GM21723 (cell line): Measurements from ENCODE around the gene TSPAN9.

Experiments used
- ATAC-seq: cut with Tn5 transposase; IDR thresholded peaks from one replicate; pipeline ENCODE4 v1.9.1; 2021; ENCODE audit warnings: mild to moderate bottlenecking, moderate library complexity; ENCODE audit not compliant: unreplicated experiment

The TSPAN9 gene, protein sequence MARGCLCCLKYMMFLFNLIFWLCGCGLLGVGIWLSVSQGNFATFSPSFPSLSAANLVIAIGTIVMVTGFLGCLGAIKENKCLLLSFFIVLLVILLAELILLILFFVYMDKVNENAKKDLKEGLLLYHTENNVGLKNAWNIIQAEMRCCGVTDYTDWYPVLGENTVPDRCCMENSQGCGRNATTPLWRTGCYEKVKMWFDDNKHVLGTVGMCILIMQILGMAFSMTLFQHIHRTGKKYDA

DNA sequence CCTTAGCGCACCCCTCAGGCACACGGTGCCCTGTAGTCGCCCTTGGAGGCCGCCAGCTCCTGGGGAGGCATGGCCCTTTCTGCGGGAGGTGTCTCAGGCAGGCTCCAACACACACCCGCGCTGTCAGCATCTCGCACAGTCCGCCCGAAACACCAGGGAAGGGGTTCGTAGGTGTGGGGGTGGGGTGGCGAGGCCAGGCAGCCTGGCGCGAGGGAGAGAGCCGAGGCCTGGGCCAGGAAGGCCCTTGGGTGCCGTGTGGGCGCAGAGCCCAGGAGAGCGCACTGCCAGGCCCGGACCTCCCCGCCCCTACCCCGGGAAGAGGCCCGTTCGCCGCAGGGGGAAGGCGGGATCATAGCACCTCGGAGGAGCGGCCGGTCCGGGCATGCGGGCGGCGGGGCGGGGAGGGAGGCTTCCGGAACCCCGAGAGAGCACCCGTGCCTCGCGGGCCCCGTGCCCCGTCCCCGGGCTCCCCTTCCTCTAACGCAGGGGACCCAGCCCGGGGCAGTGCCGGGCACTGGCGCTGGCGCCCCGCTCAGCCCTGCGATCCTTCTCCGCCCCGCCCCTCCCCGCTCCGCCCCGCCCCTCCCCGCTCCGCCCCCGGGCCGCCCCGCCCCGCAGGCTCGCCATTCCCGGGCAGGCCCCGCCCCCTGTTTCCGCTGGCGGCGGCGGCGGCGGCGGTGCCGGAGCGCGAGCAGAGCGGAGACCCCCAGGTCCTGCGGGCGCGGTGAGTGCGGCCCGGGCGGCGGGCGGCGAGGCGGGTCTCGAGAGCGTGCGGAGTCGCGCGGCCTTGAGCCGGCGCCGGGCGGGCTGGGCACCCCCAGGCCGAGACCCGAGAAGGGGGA, at the start of gene TSPAN9:
TSPAN9 (plus strand) TSS at position 650 of the 842 bp plus-strand sequence. CDS start 123,815 bp downstream, outside the sequence.
- ATAC-seq = peak; percentile 77

DNA sequence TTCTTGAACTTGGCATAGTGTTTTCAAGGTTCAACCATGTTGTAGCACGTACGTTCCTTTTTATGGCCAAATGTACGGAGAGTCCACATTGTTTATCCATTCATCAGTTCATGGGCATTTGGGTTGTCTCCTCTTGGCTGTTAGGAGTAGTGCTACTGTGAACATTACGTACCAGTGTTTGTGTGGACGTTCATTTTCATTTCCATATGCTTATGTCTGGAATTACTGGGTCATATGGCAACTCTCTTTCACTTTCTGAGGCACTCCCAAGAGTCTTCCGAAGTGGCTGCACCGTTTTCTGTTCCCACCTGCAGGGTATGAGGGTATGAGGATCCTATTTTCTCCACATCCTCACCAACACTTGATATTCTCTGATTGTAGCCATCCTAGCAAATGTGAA, 49.1 kb upstream of the TSPAN9 start:
- ATAC-seq = no peak

DNA sequence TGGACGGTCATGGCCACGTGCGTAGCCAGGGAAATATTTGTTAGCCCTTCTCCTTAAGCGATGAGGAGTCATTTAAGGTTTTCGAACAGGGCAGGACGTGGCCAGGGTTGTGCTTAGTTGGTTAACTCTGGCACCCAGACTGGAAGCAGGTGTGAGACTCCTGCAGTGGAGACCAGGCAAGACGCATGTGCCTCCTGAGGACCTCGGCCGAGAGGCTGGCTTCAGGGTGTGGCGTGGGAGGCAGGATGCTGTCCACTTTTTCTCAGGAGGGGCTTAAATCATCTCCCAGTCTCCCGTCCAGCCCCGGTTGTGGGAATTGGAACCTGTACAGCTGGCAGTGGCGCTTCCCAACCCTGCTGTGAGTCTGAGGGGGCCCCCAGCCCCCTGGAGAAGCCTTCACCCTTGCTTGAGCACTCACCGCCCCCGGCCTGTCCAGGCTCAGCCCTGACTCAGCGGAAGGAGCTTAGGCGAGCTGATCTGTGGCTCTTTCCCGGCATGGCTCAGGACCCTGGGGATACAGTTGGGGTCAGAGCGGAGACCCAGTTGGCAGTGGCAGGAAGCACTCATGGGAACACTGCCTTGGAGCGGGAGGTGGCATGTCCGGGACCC, 46.3 kb upstream of the TSPAN9 start:
- no peak for ATAC-seq

DNA sequence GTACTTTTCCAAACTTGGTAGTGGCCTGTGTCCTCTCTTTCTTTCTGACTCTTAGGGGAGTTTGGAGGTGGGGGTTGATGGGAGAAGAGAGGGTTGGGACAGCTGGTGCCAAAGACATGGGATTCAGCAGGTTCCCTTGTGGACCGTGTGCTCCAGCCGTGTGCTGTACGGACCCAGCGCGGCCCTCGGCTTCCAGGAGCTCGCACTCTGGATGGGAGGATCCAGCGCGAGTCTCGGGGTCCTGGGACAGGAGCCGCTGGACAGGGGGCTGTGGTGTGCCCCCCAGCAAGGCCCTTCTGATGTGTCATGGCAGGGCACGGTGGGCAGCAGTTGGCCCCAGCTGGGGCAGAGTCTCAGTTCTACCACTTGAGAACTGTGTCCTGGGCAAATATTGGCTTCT, 45.0 kb upstream of the TSPAN9 start:
- ATAC-seq = no peak

DNA sequence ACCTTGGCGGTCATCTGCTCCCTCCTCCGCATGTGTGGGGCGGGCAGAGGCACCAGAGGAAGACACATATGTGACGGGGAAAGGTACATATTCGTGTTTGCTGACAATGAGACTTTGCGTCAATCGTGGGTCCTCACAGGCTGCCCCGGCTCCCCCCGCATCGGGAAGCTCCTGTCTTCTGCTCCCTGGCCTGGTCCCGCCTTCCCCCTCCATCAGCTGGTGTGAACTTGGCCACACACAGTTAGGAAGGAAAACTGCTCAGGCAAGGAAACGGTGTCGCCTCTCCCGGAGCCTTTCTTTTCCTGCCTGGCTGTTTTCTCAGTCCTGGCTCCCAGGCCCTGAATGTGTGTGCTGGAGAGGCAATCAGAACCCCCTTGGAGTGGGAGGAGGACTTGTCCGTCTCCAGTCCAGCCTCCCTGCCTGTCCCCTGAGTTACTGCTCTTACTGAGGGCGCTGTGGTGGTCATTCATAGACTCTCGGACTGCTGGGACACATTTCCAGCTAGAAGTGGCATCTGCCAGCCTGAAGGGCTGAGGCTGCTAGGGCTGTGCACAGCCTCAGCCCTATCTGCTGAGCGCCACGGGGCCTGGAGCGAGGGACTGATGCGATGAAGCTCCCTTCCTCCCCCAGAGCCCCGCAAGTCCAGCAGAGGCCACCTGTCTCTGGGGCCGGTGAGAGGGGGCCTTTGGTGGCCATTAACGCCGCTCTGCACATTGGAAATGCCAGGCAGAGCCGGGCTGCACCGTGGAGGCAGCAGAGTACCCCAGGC, 44.2 kb upstream of the TSPAN9 start:
- no peak for ATAC-seq

DNA sequence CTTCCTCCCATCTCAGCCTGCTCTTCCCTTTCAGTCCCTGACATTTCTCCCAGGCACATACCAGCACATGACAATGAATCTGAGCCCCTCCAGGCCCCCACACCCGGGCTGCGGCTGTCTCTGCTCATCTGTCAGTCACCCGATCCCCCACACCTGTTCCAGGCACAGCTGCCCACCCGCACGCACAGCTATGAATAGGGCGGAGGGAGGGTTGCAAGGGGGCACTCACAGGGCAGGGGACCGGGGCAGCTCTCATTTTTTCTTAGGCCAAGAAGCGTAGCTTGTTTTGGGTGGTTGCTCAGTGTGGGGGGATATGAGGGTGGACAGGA, 43.7 kb upstream of the TSPAN9 start:
- ATAC-seq = no peak

DNA sequence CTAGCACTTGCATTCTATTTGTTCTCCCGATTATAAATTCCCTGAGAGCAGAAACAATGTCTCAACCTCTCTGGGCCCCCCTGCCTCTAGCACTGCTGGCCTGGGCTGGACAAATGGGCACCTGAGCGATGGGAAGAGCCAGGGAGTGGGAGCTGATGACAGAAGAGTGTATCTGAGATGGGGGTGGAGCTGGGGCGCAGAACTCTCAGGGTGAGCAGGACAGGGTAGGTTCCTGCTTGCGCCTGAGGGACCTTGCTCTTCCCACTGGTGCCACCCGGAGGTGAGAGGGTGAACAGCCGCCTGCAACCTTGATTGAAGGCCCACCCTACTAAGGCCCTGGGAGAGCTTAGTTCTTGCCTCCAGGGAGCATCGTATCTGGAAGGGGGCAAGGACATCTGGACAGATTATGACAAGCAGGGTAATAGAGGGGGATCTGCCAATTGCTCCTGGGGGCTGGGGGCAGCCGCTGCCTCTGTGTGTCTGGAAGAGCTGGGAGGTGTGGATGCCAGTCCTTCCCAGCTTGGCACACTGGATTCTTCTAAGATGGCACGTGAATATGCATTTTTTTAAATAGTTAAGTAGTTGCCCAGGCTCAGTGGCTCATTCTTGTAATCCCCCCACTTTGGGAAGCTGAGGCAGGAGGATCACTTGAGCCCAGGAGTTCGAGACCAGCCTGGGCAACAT, 43.0 kb upstream of the TSPAN9 start:
- peak; percentile 65 for ATAC-seq

DNA sequence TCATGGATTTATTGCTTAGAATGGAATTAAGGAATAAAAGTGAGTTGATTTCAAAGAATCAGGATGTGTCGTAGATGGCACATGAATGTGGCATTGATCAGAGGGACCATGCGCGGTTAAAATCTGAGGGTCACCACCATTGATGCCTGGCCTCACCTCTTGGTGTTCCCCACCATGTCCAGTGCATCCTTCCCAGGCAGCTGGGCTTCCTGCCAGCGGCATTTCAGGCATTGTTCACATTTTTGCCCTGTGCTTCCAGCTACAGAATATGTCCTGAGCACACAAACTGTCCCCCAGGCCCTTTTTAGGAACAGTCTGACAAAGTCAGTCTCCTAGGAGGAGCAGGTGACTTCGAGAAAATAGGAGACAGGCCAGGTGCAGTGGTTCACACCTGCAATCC, 42.0 kb upstream of the TSPAN9 start:
- ATAC-seq = no peak

DNA sequence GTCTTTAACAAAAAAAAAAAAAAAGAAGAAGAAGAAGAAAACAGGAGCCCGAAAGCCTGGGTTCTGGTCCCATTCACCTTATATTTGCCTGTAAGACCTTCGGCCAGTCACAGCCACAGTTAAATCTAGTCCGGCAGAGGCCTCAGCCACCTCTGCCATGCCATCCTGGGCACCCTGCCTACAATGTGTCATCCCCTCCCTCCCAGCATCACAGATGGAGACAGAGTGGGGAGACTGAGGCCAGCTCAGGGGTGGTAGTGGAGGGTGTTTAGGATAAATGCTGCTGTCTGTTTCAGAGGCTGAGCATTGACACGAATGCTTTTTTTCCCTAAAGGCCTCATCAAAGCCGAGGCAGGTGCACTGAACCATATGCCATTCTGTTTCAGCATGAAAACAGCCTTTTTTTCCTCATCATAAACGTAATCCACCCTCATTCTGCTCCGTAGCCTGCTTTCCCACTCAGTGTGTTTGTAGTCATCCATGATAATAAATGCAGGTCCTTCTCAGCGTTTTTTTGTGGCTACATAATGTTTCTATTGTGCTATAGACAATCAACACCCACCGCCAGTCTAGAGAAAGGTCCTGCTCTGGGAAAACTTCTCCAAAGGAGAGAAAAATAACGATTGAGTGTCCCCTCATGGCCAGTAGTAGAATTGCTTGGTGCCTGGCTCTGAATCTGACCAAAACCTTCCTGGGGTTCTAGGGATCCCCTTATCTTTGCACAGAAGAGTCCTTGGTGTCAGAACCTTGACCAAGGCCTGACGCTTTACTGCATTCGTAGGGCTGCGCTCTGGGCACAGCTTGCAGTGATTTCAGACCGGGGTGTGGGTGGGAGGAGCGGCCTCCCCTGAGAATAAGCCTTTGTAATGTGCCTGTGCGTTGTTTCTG, 41.1 kb upstream of the TSPAN9 start:
- ATAC-seq = no peak

DNA sequence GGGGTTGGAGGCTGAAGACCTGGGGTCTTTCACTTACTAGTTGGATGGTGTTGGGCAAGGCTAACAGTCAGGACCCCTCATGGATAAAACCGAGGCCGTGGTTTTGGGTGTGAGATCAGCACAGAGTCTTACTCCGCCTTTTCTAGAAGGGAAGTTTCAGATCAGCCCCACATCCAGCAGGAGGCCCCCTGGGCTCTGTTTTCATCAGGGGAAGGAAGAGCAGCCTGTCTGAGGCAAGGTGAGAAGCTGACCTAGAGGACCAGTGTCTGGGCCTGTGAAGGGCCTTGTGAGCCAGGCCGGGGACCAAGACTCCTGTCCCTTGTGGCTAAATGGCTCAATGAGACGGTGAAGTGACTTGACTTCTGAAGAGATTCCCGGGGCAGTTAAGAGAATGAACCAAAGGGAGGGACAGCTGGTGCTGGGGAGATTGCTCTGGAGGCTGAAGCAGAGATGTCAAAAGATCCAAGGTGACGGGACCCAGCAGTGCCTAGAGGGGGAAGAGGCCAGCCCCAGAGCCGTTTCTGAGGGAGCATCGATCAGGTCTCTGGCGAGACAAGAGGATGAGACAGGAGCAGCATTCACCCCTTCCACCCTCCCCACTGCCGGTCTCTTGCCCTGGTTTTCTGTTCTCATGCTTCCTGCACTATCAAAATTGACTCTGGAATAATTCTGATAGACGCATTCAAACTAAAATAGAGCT, 40.1 kb upstream of the TSPAN9 start:
- ATAC-seq = no peak

DNA sequence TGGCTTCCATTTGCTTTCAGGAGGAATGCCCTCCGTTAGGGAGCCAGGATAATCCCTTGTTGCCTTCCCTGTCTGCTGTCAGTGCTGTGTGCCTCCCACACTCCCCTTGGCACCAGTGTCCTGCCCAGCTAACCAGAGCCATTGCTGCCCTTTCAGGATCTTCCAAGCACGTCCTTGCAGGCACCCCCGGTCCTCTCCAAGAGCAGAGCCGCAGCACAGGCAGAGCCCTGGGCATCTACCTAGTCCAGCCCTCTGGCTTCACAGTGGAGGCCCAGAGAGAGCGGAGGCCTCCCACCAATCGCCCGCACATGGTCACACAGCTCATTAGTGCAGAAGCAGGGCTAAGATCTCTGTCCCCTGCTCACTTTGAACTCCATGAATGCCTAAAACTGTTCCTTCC, 39.0 kb upstream of the TSPAN9 start:
- ATAC-seq = no peak

DNA sequence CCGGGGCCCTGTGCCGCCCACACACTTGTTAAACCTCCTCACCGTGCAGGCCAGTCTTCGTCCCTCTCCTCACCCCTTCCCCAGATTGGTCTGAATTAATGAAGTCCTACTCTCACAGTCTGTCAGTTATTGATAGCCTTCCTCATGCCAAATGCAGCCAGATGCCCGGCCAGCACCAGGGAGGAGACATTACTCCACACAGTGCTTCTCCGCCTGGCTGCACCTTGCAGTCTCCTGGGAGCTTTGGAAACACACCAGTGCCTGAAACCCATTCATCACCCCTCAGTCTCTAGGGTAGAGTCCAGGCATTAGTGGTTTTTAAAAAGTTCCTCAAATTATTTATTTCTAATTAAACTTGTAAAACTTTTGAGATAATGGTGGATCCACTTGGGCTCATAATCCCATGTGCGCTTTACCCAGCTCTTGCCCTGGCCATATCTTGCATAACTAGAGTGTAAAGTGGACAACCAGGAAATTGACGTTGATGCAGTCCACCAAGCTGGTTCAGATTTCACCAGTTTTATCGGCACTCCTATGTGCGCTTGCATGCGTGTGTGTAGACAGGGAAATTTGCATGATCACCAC, 38.2 kb upstream of the TSPAN9 start:
- no peak for ATAC-seq

DNA sequence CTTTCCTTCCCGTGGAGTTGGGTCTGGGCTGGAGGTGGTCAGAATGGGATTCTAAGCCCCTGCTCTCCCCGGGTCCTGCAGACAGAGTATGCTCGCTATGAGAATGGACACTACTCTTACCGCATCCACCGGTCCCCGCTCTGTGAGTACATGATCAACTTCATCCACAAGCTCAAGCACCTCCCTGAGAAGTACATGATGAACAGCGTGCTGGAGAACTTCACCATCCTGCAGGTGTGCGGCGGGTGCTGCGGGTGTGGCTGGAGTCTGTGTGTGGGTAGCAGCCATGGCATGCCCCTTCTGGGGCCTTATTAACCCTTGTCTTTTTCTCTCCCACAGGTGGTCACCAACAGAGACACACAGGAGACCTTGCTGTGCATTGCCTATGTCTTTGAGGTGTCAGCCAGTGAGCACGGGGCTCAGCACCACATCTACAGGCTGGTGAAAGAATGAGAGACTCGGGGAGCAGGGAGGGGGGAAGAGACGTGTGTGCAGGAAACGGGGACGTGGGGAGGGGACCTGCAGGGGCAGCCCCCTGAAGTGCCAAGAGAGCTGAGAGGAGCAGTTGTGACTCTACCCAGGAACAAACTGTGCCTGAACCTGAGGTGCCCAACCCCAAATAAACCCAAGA, 37.0 kb upstream of the TSPAN9 start:
- ATAC-seq = no peak

DNA sequence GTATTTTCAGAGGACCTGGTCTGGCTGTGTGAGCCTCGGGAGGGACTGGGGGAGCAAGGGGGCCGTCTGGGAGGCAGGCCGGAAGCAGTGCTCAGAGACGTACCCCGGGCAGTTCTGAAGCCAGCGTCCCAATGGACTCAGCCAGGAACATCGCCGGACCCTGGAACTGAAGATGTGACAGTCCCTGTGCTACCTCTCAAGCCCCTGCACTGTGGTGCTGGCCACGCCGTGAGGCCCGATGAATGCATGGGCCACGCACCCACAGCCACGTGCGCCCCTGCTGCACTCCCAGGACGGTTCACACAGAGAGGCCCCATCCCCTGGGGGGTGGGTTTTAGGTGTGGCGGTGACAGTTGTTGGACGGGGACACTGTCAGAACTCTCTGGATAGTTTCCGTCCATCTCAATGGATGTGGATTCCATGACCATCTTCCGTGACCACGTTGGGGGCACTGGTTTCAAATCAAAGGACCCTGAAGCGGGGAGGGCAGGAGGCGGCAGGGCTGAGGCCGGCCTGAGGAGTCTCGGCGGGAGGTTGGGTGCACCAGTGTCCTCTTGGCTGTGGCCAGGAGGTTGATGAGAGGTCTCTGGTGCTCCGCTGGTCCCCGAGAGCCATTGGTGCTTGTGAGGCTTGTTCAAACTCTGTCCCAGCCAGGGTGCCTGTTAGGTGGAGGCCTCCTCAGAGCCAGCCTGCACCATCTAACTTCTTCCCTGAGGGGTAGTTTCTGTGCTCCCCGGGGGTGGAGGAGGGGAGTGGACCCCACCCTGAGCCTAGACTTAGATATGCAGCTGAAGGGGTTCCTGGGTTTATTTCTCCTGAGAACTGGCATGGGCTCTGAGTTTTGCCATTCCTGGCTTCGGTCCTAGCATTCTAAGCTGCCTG, 36.3 kb upstream of the TSPAN9 start:
- ATAC-seq = no peak

DNA sequence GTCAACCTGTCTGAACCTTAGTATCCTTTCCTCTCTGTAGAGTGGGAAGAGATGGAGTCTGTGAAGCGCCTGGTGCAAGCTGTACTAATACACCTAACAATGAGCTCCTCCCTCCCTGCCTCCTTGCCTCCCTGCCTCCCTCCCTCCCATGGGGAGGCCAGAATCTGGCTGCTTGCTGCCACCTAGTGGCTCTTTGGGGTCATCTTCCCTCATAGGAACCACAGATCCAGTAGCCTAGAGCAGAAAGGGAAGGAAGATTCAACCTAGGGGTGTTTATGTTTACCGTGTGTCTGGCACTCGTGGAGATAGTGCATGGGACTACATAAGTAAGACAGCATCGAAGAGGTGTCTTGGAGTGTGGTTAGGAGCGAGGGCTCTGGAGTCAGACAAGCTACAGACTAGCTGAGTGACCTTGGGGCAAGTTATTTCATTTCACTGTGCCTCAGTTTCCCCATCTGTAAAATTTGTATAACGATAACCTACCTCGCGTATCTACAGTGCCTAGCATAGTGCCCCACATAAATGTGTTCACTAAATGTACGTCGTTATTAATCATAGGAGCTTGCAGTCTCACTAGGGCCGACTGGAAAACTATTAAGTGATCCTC, 35.5 kb upstream of the TSPAN9 start:
- peak; percentile 88 for ATAC-seq

DNA sequence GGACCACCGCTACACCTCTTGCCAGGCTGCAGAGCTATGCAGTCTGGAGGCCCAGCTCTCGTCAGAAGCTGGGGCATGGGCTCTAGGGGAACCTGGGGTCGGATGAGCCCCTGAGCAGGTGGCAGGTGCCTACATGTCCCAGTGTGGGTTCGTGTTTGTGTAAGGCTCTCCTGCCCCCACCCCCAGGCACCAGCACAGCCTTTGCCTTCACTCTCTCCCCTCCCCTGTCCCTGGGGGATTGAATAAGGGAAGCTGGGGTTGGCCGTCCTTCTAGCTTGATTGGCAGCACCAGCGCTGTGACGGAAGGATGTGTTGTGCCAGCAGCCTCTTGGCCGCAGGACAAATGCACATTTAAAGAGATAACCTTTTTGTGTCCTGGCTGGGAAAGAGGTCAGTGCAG, 34.8 kb upstream of the TSPAN9 start:
- ATAC-seq = no peak

DNA sequence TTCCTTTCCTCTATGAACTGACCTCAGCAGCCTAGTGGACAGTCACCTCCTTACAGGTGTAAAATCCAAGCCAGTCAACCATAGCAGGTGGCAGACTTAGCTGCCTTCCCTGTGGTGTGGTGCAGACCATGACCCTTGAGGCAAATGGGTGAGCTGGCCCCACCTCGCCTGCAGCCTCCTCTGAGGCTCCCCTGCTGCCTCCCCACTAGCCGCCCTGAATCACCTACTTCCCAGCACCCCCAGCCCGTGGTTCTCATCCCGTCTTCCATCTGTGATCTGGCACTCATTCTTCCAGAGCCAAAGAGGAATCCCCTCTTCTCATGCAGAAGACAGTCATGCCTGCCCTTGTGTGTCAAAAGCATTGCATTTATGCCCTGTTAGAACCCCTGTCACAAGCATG, 34.4 kb upstream of the TSPAN9 start:
- no peak for ATAC-seq
